Renal cortex interstitium (tissue), 11 donors: ENCODE measurements around the gene DOC2A. TPM values are rescaled to one million over a fixed set of nuclear protein-coding genes. Genes with fewer than 3 reads are reported as not detected.
"Not testable (repeated sequence)": the region's sequence is repeated elsewhere in the genome, so short reads cannot be mapped to it uniquely, and the experiment has no call there.

ENCODE experiments used
- DNase-seq, 11 donors: peaks; one replicate each; pipeline ENCODE4 v3.0.0-alpha.2; 2013; ENCODE audit warnings: low read depth in 9 of 11, low spot score in 4 of 11; ENCODE audit errors: extremely low read depth in 1 of 11
- polyA plus RNA-seq, 3 donors: library from polyadenylated mRNA; unstranded; fragments of 120-200 nt; gene quantifications; one replicate each; pipeline ENCODE4 v1.2.1, GENCODE V29; 2013; ENCODE audit not compliant: insufficient read length in 3 of 3

DOC2A gene
- polyA plus RNA-seq, 3 donors = 2.2 to 5.2 (median 2.5) TPM

DNA sequence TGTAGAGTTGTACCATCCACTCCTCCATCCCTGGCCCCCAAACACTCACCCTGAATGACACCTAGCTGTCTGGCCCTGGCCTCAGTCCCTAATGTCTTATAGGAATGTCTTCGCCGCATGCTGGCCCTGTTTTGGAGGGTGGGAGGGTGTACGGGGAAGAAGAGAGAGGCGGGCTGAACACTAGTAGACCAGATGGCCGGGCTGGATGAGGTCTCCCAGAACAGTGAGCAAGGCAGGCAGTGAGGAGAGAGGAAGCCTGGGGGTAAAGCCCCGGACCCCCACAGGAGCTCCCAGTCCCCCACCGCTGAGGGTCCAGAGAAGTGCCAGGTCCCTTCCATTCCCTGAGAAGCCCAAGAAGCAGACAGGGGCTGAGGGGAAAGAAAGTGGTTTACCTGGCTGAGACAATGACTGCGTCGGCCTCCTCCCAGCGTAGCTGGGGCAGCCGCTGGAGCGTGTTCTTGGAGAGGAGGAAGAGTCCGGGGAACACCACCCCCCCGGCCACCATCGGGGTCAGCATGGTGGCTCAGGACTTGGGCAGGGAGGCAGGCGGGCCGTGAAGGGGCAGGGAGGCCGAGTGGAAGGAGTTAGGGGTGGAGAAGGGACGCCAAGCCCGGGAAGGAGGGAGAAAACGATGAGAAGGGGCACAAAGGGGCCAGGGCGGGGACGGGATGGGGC is 19.3 kb upstream of the DOC2A start:
- DNase-seq = no peak

DNA sequence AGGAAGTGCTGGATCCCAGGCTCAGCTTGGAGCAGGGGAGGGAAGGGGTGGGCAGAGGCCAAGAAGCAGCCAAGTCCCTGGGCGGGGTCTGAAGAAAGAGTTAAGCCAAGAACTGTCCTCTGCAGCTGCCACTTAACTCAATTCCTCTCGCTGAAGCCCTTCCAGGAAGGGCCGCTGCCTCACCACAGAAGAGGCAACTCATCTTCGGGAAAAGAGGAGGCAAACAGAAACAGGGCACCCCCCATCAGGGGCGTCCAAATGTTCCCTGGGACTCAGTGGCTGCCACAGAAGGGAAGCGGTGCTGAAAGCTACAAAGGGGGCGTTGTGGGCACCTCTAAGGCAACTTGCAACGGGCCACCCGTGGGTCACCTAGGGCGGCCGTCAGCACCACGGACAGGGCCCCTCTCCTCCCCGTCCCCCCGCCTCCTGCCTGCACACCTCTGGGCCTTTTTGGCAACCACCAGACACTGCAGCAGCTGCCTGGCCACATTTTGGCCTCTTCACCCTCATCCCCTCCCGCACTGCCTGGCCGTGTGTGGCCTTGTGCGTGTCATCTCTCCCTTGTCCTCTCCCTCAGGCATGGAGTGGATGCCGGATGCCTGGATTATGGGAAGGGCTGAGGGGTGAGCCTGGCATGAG is 17.7 kb upstream of the DOC2A start:
- peak in 2 of 11 donors; percentile 36 to 43 for DNase-seq

DNA sequence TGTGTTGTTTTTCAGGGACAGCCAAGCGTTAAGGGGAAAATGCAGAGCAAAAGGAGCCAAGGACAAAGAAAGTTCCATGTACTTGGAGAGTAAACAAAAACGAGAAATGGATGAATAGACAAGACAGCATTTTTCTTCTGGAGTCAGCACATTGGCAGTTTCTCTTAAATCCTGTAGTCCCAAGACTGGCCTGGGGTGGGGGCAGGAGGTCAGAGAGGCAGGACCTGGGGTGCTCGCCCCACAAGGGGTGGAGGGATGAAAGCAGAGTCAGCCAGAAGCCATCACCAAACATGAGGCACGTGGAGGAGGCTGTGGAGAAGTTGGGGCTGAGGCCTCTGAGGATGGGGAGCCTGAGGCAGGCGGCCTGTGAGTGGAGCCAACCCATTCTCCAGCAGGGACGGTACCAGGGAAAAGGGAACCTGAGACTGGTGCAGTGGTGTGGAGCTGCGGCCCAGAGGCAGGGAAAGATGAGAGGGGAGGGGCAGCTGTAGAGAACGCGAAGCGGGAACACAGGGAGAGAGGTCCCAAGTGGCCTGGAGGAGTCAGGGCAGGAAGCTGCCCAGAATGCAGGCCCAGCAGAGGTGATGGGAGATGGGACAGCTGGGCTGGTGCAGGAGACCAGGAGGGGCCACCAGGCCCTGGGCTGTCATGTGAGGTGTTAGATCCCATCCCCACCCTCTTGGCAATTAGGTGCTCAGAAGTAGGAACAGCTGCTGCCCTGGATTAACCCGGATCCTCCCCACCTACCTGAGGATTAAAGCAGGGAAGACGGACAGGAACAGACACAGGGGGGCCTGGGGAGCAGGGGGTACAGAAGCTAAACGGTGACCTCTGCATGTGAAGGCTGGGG is 17.0 kb upstream of the DOC2A start:
- DNase-seq = no peak

GRCh38 chr16:30026449-30026848 is 15.6 kb upstream of the DOC2A start:
- no peak for DNase-seq

- no peak for DNase-seq
These were observed 14.7 kb upstream of the DOC2A start for GRCh38 chr16:30025574-30025973.

GRCh38 chr16:30025156-30025555 is 14.3 kb upstream of the DOC2A start:
- no peak for DNase-seq

DNA sequence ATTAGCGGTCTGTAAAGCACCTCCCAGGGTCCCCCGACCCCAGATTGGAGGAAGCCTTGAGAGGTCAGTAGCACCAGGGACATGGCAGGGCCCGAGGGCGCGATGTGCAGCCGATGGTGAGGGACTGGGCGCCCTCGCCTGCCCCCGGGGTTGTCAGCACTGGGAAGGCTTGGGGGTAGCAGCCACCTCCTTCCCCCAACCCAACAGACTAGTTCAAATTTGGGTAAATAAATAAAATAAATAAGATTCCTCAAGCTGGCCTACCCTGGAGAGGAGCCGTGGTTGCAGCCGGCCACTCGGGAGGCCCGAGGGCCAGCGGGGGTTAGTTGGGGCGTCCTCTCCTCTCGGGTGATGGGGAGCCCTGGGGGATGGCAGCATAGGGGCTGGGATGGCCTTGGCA is 13.6 kb upstream of the DOC2A start:
- DNase-seq = no peak

GRCh38 chr16:30023586-30023985 is 12.8 kb upstream of the DOC2A start:
- no peak for DNase-seq

DNA sequence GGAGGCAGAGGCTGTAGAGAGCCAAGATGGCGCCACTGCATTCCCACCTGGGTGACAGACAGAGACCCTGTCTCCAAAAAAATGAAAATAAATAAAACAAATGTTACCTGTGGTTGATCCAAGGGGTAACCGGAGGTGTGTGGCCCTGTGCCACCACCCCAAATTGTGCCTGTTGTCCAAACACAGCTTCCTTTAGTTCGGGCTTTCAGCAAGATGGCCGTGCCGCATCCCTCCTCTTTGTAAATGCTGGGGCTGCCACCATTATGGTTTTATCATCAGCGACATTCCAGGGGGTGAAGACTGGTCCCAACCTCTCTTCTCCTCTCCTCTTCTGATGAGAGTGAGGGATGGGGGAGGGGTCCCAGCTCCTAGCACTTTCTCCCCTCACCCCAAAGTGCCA is 12.1 kb upstream of the DOC2A start, which contains the start of gene C16orf92:
TSS of gene C16orf92 (plus strand) at position 312 of the 400 bp plus-strand sequence. CDS start 143 bp downstream, outside the sequence.
- DNase-seq = no peak

- no peak for DNase-seq
These were observed 7.9 kb upstream of the DOC2A start for GRCh38 chr16:30018731-30019158.

- DNase-seq = not testable (repeated sequence)
These were observed 7.1 kb upstream of the DOC2A start for GRCh38 chr16:30017937-30018336.

- no peak for DNase-seq
These were observed 6.4 kb upstream of the DOC2A start for GRCh38 chr16:30017277-30017656.

DNA sequence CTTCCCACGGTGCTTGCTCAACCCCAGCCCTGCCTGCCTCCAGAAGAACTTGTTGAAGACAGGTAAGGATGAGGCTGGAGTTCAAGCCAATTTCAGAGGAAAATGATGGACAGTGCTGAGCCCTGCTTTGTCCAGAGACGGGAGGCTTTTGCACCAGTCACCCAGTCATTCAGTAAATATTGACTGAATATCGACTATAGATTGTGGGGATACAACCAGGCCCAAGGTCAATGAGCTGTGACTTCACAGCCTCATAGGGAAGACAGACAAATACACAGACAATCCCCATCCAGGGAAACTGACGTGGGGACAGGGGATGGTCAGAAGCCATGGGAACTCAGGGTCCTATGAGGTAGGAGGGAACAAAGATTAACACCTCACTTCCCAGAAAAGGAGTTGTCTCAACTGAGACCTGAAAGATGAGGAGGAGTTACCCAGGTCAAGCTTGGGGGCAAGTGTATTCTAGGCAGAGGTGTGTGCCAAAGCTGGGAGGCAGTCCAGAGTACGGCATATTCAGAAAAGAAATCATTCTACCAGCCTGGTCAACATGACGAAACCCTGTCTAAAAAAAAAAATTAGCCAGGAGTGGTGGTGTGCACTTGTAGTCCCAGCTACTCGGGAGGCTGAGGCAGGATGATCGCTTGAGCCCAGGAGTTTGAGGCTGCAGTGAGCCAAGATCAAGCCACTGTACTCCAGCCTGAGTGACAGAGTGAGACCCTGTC is 5.9 kb upstream of the DOC2A start:
- DNase-seq = no peak

DNA sequence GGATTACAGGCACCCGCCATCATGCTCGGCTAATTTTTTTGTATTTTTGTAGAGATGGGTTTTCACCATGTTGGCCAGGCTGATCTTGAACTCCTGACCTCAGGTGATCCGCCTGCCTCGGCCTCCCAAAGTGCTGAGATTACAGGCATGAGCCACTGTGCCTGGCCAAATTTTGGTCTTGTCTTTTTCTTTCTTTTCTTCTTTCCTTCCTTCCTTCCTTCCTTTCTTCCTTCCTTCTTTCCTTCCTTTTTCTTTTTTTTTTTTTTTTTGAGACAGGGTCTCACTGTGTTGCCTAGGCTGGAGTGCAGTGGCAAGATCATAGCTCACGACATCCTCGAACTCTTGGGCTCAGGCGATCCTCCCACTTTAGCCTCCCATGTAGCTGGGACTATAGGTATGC is 4.6 kb upstream of the DOC2A start:
- DNase-seq = not testable (repeated sequence)

DNA sequence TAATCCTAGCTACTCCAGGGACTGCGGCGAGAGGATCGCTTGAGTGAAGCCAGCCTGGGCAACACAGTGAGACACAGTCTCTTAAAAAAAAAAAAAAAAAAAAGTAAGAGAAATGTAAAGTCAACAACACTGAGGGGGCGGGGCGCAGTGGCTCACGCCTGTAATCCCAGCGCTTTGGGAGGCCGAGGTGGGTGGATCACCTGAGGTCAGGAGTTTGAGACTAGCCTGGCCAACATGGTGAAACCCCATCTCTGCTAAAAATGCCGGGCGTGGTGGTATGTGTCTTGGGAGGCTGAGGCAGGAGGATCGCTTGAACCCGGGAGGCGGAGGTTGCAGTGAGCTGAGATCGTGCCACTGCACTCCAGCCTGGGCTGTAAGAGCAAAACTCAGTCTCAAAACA is 1.8 kb upstream of the DOC2A start:
- not testable (repeated sequence) for DNase-seq

- no peak for DNase-seq
These were observed 1.1 kb upstream of the DOC2A start for GRCh38 chr16:30011714-30012504.

GRCh38 chr16:30009990-30010843 is 610 bp downstream of the DOC2A start:
- no peak for DNase-seq
